Tracheal epithelial cell (primary cell): ENCODE results near the gene FOS. TPM values are rescaled to one million over a fixed set of nuclear protein-coding genes. Genes with fewer than 3 reads are reported as not detected.

Source experiments
- total RNA-seq: library from RNA; depleted of rRNA; stranded (reverse); fragments of >200 nt; gene quantifications from 2 replicates; pipeline ENCODE4 v1.2.1, GENCODE V29; 2014

Gene FOS
- total RNA-seq: 105 and 190 TPM in 2 replicates

GRCh38 chr14:75278422-75279152 lies at the start of gene FOS:
Gene FOS, plus strand, starts transcription at chr14:75278828. Its CDS starts 155 bp downstream, at chr14:75278983.

Other genes starting within 250 kb of the FOS start
- gene MLH3, start 227.4 kb upstream of the FOS start, total RNA-seq: 10.6 and 26.4 TPM in 2 replicates
- 3.4 and 4.3 TPM in 2 replicates for gene ACYP1, start 214.8 kb upstream of the FOS start, total RNA-seq
- gene ZC2HC1C, start 209.2 kb upstream of the FOS start, total RNA-seq: 0.24 and 0.64 TPM in 2 replicates
- 28.7 and 38.4 TPM in 2 replicates for gene NEK9, start 151.8 kb upstream of the FOS start, total RNA-seq
- gene TMED10, start 102.2 kb upstream of the FOS start, total RNA-seq: 266 and 493 TPM in 2 replicates
- gene JDP2, start 149.2 kb downstream of the FOS start, total RNA-seq: 58.2 and 66.7 TPM in 2 replicates
- 0.24 and 10.0 TPM in 2 replicates for gene BATF, start 243.6 kb downstream of the FOS start, total RNA-seq